Stimulated activated CD4-positive, alpha-beta T cell treated with anti-CD3 and anti-CD28 coated beads, TNF-alpha, amount 100 ng/mL, for 24 hours (primary cell): ENCODE measurements around the gene HOXA4.

Source experiments
- DNase-seq, 3 experiments: peaks; one replicate each; pipeline ENCODE4 v3.0.0-alpha.2; 2020; ENCODE audit warnings: low read depth in 3 of 3

HOXA4 gene

DNA sequence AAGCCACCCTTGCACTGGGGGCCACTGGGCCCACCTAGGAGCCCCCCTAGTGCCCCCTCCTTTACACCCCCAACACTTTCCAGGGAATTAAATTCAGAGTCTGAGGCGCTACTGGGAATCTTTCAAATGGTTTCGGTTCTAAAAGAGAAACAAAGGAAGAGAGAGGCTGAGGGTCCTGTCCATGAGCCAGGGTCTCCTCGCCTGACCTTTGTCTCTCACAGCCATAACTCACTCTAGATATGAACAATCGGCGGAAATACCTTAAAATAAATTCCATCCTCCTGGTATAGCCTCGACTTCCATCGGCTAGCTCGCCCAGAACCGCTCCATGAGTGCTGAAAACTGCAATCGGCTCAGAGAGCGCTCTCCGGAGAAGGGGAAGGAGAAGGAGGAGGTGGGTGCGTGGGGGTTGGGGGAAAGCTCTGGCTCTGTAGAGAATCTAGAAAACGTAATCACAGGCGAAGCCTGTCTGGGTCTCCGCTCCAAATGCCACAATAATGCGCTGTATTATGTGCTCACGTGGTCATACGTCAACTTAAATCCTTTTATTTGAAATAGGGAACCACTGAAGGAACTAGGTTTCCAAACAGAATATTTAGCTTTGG, 12.6 kb downstream of the HOXA4 start:
- DNase-seq = no peak

DNA sequence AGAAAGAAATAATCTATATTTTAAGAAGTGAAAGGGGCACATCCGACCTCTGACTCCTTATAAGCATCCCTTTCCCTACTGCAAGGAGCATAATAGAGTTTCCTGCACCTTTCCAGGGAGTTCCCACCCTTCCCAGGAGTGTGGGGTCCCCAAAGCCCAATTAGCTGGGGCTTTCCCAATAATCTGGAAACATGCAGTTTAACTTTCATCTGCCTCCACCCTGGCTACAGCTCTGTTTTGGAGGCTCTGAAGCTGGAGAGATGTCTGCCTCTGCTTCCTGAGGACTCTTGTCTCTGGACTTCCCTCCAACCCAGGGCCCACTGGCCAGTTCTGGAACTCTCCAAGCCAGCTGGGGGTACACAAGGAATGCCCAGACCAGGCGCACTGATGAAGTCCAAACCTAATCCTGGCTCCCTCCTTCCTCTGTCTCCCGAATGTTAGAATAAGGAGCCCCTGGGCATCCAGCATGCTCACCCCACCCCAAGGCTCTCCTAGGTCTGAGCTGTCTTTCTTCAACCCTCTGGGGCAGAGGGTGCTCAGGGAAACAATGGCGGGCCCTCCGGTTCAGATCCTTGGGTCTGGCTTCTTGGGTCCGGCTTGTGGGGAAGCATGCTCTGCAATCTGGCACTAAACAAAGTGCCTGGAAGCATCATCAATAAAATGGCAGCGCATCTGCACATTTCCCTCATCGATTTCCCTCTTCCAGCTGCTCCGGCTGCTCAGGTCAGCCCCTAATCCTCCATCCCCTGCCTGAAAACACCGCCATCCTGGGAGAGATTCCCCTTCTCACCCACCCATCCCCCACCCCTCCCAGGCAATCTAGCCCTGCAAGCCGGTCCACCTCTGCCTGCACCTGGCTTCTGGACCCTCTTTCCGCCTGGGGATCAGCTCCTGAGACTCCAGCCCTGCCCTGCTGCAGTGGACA, 13.3 kb downstream of the HOXA4 start:
- no peak for DNase-seq

GRCh38 chr7:27116031-27116961, 14.3 kb downstream of the HOXA4 start:
- DNase-seq = no peak

- no peak for DNase-seq
Observed at GRCh38 chr7:27115221-27116026, 15.1 kb downstream of the HOXA4 start.

DNA sequence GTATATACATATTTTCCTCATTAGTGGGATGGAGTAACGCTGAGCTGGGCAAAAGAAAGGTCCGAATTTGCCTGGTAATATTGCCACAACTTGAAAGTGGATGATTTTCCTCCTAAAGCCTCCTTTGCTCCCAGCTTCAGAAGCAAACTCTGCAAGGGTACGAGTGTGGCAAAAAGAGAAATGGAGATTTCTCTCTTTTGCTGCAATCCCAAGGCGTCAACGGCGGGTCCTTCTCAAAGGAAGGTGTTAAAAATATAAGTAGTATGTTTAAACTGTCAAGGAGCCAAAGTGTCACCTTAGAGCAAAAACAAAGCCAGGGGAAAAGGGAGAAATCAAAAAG, 15.7 kb downstream of the HOXA4 start:
- DNase-seq = no peak

DNA sequence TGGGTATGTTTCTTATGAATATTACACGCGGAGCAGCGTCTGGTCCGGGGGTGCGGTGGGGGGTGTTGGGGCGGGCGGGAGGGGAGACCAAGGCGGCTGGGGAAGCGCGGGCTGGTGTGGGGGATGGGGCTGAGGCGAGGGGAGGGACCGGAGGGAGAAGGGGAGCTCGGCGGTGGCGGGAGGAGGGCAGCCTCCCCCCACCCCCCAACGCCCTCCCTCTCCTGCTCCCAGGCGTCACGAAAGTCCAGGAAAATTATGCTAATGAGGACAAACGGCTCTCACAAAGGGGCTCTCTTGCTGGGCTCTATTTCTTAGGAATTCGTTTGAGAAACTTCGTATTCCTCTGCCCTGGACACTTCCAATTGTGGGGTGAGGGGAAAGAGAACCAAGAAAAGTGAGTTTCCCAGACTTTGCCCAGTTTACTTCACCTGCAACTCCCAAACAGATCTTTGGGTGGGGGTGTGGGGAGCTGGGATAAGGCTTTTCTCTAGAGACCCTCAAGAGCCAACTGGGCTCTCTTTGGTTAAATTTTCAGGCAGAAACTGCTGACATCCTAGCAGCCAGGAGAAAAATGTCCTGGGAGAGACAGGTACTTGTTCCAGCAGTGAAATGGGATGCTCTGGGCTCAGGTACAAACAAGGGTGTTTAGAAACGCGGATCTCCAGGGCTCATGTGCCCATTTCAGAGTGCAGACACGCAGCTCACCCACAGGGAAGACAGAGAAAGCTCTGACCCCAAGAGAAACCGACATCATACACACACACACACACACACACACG, 16.4 kb downstream of the HOXA4 start:
- DNase-seq = no peak

DNA sequence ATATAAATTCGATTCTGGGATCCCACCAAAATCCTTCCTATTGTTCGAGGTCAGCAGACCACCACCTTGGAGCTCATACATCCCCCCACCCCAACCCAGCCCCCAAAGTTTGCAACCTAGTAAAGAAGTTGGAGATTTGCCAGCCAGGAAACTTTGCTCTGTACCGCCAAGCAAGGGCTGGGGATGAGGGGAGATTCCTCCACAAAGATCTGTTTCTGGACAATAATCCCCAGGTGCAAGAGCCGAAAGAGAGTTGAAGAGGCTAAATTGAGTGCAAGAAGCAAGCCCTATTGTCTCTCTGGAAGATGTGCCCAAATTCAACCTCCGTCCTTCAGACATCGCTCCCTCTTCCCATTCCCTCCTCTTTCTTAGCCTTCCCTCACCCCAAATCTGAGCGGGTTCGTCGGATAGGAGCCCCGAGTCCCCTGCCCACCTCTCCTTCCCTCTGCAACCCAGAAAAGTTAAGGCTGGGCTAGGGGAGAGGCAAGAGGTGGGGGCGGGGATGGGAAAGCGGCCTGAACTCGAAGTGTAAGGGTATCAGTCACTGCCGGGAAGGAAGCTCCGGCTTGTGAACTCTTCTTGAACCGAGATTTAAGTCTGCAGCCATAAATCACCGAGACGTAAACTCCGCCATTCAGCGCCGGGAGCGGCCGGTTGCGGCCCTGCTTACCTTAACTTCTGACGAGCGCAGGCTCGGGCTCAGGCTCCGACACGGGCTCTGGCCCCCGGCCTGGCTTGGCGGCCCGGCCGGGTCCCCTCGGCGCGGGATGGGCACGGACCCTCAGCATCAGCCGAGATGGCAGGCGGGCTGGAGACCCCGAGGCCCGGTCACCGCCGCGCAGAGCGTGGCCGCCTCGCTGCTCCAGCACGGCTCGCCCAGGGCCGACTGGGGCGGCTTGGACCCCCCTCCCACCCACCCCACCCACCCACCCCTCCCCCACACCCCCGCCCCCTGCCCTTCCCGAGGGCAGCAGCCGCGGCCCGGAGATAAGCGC, 17.3 kb downstream of the HOXA4 start:
- DNase-seq = no peak

GRCh38 chr7:27112361-27112760, 18.2 kb downstream of the HOXA4 start:
- no peak for DNase-seq

DNA sequence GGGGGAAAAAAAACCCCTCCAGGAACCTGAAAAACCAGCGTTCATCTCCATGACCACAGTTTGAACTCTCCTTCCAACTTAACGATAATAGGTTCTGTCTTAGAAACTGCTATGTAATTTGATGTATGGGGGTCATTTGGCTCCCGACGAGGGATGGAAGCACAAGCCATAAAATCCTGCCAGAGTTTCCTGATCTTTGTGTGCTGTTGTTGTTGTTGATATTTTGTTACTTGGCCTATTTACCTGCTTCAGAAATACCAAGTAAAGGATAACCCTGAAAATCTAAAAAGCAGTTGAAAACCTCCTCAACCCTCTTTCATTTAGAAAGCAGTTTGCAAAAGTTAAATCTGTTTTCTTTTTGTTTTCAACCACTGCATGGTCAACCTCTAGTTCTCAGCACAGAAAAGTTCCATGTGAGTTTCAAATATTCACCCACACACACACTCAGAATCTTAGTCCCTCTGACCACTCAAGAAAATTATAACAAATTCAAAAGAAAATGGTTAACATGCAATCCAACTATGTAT, 18.7 kb downstream of the HOXA4 start:
- DNase-seq = no peak

GRCh38 chr7:27111042-27111750, 19.4 kb downstream of the HOXA4 start:
- no peak for DNase-seq

GRCh38 chr7:27110186-27111031, 20.1 kb downstream of the HOXA4 start:
- DNase-seq = no peak

DNA sequence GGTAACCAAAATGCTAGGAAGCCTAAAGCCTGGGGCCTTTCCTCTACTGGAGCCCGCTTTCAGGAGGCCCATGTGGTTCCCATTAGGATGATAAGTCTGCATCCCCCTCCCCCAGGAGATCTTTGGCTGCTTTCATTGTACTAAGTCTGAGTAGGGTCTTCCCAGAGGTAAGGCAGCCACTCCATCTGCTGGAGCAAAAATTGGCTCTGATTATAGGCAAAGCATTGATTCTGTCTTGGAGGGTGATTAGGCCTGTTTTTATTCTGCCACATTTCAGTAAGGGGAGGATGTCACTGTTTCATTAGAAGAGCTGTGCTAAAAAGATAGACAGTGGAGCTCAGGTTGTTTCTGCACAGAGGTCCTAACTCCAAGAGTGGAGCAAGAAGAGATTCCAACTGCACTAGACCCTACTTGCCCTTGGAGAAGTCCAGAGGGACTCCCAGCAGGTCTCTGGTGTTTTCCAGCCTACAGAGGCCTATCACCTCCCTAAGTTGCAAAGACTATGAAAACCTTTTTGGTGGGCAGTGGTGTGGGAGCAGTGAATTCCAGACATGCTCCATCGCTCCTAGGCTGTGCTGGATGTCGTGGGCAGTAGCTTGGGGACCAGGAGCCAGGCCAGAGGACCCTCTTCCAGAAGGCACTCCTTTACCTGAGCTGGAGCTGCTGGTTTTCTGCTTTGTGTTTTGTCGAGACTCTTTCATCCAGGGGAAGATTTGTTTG, 20.9 kb downstream of the HOXA4 start:
- DNase-seq = no peak

GRCh38 chr7:27108390-27109127, 22.0 kb downstream of the HOXA4 start:
- no peak for DNase-seq

DNA sequence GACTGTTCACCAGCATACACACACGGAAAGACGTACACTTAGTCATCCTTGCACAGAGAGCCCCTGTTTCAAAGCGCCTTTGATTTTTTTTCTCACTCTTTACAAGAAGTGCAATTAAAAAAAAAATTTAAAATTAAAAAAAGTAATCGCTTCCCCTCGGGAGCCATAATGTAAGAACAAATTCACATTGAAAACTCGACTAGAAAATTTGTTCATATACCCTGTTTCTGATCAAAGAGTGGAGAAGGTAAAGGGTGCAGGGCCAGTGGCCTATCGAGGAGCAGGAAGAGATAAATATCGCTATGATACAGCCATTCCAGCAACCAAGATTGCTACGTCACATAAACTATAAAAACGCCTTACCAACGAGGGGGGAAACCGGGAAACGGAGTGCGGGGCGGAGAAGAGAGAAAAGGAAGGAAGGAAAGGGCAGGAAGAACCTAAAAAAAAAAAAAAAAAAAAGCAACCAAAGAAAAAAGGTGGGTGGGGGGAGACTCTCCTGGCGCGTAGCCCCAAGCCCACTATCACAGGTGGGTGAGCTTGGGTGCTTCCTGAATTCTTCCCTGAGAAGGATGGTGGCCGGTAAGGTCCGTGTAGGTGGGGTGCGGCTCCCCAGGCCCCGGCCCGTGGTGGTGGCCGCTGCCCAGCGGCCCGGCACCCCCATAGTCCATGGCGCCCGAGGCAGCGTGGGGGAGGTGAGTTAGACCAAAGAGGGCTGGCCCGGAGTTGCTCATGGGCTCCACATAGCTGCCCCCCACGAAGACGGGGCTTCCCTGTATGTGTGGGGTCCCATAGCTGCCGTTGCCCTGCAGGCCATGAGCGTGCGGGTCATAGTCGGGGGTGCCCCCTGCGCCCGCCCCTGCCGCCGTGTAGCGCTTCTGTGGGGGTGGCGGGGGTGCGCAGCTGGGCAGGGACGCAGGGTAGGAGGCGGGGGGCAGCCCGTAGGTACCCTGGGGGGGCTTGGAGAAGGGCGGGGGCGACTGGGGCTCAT, 22.9 kb downstream of the HOXA4 start:
- no peak for DNase-seq

GRCh38 chr7:27106901-27107240, 23.7 kb downstream of the HOXA4 start:
- no peak for DNase-seq
